GM21390 (cell line): ENCODE results near the gene STK35.
"Not testable (repeated sequence)": the region's sequence is repeated elsewhere in the genome, so short reads cannot be mapped to it uniquely, and the experiment has no call there.

Experiments used
- ATAC-seq: cut with Tn5 transposase; IDR thresholded peaks from one replicate; pipeline ENCODE4 v1.9.1; 2021; ENCODE audit not compliant: unreplicated experiment

Gene STK35

DNA sequence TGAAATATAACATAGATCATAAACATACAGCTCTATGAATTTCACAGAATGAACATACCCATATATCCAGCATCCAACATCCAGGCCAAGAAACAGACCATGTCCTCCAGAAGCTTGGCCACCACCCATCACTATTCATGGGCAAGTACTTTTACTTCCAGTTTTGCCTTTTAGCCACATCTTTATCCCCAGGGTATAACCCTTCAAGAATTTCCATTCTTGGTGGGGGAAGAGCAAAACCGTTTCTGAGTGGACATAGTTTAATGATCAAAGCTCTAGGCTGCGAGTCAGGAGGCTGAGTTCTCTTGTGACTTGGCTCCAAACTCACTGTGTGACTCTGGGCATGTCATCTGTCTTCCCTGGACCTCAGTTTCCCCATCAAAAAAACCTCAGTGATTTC lies 78.3 kb downstream of the STK35 start:
- ATAC-seq, result no peak

DNA sequence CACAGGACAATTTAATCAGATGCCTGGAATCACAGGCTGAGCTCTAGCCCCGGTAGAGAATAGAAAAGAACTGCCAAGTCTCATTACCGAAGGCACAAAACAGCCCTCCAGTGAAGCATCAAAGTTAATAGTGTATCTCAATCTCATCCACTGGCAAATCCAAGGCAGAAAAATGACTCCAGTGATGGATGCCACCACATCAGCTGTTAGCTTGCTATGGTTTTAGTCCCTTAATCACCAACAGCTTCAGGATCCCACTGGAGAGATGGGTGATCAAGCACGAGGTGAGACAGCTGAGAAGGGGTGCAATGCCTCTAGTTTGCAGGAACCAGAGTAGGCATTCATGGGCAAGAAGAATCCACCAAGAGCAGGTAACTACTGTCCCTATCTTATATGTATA lies 81.8 kb downstream of the STK35 start:
- ATAC-seq, result no peak

DNA sequence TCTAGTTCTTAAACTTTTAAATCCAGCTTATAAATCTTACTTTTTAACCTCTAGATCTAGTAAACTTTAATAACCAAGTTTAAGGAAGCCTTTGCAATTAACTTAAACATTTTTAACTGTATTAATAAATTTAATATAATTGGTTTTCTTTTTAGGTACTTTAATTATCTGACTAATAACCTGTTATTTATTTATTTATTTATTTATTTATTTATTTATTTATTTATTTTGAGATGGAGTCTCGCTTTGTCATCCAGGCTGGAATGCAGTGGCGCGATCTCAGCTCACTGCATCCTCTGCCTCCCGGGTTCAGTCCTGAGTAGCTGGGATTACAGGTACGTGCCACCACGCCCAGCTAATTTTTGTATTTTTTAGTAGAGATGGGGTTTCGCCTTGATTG lies 83.3 kb downstream of the STK35 start:
- not testable (repeated sequence) for ATAC-seq

- ATAC-seq, result no peak
Measured at GRCh38 chr20:2195614-2196013, 94.0 kb downstream of the STK35 start.

DNA sequence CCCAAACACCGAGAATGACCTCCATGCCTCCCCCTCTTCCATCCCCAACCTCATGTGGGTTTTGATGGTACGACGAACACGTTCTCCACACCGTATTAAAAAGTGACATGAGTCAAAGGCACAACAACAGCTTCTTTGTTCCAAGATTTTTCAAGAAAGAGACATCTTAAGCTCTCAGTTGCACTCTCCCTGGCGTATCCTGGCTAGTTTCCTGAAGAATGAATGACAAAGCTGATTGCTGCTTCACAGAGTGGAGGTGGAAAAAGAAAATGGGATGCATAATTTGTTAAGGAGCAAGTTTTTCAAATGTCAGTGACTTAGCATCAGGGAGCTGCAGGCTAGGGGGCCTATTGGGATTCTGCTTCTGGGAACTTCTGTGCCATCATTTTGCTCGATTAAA lies 95.5 kb downstream of the STK35 start:
- ATAC-seq, result no peak
